Astrocyte of the hippocampus (primary cell): ENCODE results near the gene CLASP1.
A peak's percentile ranks its signal among the peaks of the same experiment; 100 is the strongest.
"Not testable (repeated sequence)": the region's sequence is repeated elsewhere in the genome, so short reads cannot be mapped to it uniquely, and the experiment has no call there.

Experiments
- DNase-seq: peaks from one replicate; pipeline ENCODE4 v3.0.0; 2011; ENCODE audit warnings: low read depth, low spot score

The CLASP1 gene

DNA sequence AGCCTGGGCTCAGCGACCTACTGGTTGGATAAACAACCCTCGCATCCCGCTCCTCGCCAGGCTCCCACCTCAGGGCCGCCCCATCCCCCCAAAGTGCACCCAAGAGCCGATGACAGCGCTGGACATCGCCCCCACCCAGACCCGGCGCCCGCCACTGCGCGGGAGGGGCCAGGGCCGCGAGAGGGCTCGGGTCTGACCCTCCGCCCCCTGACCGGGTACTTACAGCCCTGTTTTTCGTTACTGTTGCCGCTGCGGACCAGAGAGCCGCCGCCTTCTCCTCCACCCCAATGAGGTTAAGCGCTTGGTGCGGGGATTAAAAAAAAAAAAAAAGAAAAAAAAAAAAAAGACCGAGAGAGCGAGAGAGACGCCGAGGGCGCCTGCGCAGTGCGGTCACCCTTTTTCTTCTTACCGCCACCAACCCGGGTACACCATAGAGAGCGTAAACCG, at the start of gene CLASP1:
Gene CLASP1 (minus strand): TSS at position 314 of the 447 bp plus-strand sequence. CDS start 43,567 bp downstream, outside the sequence.
- DNase-seq = no peak

- no peak for DNase-seq
Measured at GRCh38 chr2:121698318-121698930, 49.2 kb upstream of the CLASP1 start.

GRCh38 chr2:121697108-121697631, 47.9 kb upstream of the CLASP1 start:
- peak; percentile 42 for DNase-seq

DNA sequence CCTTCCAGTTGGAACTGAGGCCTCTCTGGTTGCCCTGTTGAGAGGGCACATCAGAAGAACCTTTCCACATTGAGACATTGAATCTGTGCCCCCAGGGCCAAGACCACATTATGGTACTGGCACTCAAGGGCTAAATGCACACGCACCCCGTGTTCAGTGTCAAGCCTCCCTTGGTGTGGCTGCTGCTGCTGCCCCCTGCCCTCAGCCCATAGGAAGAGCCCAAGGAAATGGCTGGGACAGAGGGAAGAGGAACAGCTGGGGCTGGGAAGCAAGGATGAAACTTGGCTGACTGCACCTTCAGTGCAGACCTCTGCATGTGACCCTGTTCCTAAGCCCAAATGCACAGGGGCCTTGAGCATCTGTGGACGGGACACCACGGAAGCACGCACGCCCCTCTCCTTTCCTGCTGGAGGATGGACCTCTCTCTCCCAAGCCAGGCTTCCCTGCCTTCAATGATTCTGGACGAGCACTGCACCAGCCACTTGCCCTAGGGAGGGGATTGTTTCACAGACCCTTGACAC, 47.2 kb upstream of the CLASP1 start:
- DNase-seq = no peak

DNA sequence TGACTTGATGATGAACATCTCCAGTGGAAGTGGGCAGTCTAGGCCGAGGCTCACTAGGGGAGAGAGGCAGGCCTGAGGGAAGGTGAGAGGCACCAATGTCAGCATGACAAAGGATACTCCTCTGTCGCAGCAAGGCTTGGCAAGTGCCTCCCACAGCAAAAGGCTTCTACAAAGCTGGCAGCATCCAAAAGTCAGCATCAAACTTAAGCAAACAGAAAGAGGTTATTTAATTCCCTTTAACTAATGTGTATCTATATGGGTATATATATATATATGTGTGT, 45.8 kb upstream of the CLASP1 start:
- no peak for DNase-seq

GRCh38 chr2:121694398-121695170, 45.3 kb upstream of the CLASP1 start:
- peak; percentile 84 for DNase-seq

GRCh38 chr2:121690572-121690971, 41.3 kb upstream of the CLASP1 start:
- DNase-seq = not testable (repeated sequence)

GRCh38 chr2:121690095-121690494, 40.8 kb upstream of the CLASP1 start:
- DNase-seq = no peak

DNA sequence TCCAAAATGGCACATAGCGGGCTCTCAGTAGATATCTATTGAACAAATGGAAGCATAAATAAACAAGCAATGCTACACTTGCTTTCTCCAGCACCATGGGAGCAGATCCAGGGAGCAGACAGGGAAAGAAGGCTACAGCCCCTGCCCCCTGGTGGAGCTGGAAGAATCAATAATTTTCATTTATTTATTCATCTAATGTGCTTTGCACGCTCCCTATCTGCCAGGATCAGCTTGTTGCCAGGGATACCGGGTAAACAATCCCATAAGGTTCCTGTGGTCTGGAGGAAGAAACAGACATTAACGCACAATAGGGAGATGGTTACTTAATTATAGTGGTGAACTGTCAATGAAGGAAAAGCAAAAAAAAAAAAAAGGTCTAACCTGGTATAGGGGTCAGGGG, 40.1 kb upstream of the CLASP1 start:
- DNase-seq = peak; percentile 44

DNA sequence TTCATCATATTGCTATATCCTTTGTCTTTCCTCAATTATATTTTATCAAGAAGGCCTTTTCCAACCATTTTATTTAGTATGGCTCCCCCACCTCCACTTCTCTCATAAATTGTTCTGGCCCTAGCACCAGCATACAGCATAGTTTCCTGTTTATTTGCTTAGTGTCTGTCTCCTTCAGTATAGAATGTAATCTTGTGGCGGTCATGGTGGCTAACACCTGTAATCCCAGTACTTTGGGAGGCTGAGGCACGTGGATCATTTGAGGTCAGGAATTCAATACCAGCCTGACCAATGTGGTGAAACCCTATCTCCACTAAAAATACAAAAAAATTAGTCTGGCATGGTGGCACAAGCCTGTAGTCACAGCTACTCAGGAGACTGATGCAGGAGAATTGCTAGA, 39.6 kb upstream of the CLASP1 start:
- DNase-seq = no peak

- no peak for DNase-seq
Measured at GRCh38 chr2:121686902-121687301, 37.6 kb upstream of the CLASP1 start.

GRCh38 chr2:121686218-121686617, 37.0 kb upstream of the CLASP1 start:
- DNase-seq = no peak

GRCh38 chr2:121682396-121683298, 33.4 kb upstream of the CLASP1 start:
- no peak for DNase-seq

DNA sequence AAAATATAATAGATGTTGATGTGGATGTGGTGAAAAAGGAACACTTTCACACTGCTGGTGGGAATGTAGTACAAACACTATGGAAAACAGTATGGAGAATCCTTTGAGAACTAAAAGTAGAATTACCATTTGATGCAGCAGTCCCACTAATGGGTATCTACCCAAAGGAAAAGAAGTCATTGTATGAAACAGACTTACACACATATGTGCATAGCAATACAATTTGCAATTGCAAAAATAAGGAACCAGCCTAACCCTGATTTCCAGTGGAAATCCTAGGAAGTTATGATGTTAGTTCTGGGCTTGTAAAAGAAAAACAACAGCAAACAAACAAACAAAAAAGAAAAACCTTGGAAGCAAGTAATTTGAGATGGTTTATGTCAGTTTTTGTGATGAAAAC, 28.6 kb upstream of the CLASP1 start:
- DNase-seq = no peak

- DNase-seq = not testable (repeated sequence)
Measured at GRCh38 chr2:121671621-121672020, 22.4 kb upstream of the CLASP1 start.

GRCh38 chr2:121670181-121670580, 20.9 kb upstream of the CLASP1 start:
- no peak for DNase-seq

DNA sequence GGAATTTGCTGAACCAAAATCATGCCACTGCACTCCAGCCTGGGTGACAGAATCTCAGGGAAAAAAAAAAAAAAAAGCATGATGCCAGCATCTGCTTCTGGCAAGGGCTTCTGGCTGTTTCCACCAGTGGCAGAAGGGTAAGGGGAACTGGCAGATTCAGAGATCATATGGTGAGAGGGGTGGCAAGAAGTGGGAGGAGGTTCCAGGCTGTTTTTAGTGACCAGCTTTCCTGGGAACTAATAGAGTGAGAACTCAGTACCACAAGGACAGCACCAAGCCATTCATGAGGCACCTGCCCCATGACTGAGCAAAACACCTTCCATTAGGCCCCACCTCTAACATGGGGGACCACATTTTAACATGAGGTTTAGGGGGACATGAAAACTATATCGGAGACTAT, 18.4 kb upstream of the CLASP1 start:
- no peak for DNase-seq

DNA sequence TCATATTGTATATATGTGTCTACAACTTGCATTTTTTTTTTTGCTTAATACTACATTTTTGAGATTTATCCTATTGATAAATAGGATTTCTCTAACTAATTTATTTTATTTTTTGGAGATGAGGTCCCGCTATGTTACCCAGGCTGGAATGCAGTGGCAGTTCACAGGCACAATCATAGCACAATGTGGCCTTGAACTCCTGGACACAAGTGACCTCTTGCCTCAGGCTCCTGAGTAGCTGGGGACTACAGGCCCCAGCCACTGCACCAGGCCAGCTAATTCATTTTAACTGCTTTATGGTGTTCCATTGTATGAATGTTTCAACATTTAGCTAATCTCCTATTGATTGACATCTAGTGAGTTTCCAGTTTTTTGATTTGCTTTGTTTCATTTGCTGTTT, 16.8 kb upstream of the CLASP1 start:
- no peak for DNase-seq

DNA sequence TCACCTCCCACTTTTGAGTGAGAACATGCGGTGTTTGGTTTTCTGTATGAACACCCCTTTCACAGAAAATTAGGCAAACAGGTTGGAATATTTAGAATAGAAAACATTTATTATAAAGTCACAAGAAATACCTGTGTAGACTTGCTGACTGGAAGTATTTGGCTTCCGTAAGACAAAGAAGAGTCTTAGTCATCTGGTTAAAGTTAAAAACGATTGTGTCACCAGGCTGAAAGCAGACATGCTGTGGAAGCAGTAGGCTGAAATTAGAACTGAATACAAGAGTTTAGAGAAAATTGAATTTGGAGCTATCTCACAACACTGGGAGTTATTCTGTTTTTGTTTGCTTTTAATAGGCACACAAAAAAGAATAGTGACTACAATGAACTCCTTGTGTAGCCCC, 16.2 kb upstream of the CLASP1 start:
- no peak for DNase-seq

GRCh38 chr2:121664713-121665112, 15.5 kb upstream of the CLASP1 start:
- peak; percentile 31 for DNase-seq

DNA sequence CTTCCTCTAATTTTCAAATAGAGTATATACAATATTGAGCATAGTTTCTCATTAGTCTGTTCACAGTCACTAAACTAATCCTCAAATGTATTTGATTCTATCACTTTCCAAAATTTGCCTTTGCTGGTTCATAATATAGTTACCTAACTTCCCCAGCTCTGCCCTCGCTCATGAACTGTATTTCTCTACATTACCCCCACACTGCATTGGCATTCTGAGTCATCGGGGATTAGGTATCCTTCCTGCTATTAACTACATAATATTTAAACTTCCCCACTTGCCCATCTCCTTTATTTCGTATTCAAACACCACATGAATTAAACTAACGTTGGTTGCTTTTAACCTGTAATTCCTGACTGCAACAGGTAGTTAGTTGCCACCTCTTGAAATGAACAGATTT, 14.8 kb upstream of the CLASP1 start:
- no peak for DNase-seq

DNA sequence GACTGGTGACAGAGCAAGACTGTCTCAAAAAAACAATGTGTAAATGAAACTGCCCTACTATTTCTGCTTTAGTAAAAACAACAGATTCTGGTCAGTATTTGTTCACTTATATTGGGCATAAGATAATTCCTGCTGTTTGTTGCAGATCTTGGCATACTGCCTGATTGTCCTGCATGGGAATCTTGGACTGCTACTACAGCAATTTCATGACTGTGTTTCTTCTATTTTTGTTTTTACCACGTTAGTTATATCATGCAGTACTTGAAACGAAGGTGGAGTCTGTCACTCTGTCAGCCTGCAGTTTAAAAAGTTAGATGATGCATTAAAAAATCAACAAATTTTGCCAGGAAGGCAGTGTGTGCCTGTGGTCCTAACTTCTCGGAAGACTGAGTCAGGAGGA, 14.2 kb upstream of the CLASP1 start:
- no peak for DNase-seq
